Adrenal gland (tissue), 12 donors: ENCODE data around the gene POLR1B. TPM values are rescaled to one million over a fixed set of nuclear protein-coding genes. Genes with fewer than 3 reads are reported as not detected.

ENCODE experiments used
- DNase-seq, 7 donors: peaks; one replicate each; pipeline ENCODE4 v3.0.0-alpha.2; 2019 to 2020
- H3K27ac ChIP-seq, 5 donors: fragments of 200-600 bp; sonication (generic) in 4 of 5; 1 replicate in 3 of 5; 2 replicates in 2 of 5; pipeline versions ENCODE4 v1.5.1 to v1.8.0; 2016 to 2020; ENCODE audit warnings: mild to moderate bottlenecking in 1 of 5
- H3K27me3 ChIP-seq: fragments of 200-600 bp; 2 replicates; pipeline ENCODE4 v1.8.0; 2021
- H3K36me3 ChIP-seq, 2 donors: fragments of 200-600 bp; replicated peaks in 1 of 2; 1 replicate in 1 of 2; 2 replicates in 1 of 2; pipeline versions ENCODE4 v1.5.1 to v1.8.0; 2018 to 2022
- H3K4me1 ChIP-seq, 2 donors: fragments of 200-600 bp; replicated peaks in 1 of 2; 1 replicate in 1 of 2; 2 replicates in 1 of 2; pipeline versions ENCODE4 v1.5.1 to v1.8.0; 2018 to 2021
- H3K4me3 ChIP-seq, 4 donors: fragments of 200-600 bp; sonication (generic) in 3 of 4; one replicate each; pipeline ENCODE4 v1.5.1; 2016 to 2018
- H3K9me3 ChIP-seq, 3 donors: fragments of 200-600 bp; sonication (generic) in 1 of 3; replicated peaks in 1 of 3; 1 replicate in 2 of 3; 2 replicates in 1 of 3; pipeline versions ENCODE4 v1.5.1 to v1.8.0; 2016 to 2021
- POLR2A ChIP-seq, 2 donors: fragments of 450-650 bp; IDR thresholded peaks; one replicate each; pipeline ENCODE4 v1.6.1; 2017; ENCODE audit warnings: antibody characterized with exemption in 2 of 2, mild to moderate bottlenecking in 2 of 2, moderate library complexity in 1 of 2
- WGBS, 4 donors: extraction: QIAGEN DNeasy Blood & Tissue Kit in 2 of 4; methylation state at CpG; one replicate each; pipeline versions ENCODE4 v1.1.5 to v1.1.7; 2013 to 2017; 5-methylcytosine and 5-hydroxymethylcytosine counted together
- intact Hi-C, 2 donors: fragments of 100-400 bp; cut with DNase I; formaldehyde crosslinking; loops; one replicate each; pipeline versions ENCODE4 v1.14.1 to v1.15.0; 2022 to 2023
- polyA plus RNA-seq, 3 donors: library from polyadenylated mRNA; stranded (reverse); fragments of 200-250 nt in 2 of 3; fragments of 350-450 nt in 1 of 3; fragmentation: Illumina TruSeq in 1 of 3; extraction: RNeasy Lipid Tissue Mini Kit (QIAGEN cat#74804) in 1 of 3; gene quantifications; one replicate each; pipeline ENCODE4 v1.2.3, GENCODE V29; 2013 to 2014
- total RNA-seq, 9 donors: library from RNA; depleted of rRNA in 4 of 9; stranded (reverse); fragments of >200 nt in 4 of 9; fragments of 120-200 nt in 1 of 9; fragmentation: NEBNext Ultra II Directional in 1 of 9; extraction: Animal tissue kit (Norgen Biotek cat#: 25700) in 1 of 9; gene quantifications; one replicate each; pipeline versions ENCODE4 v1.1.0 to v1.2.4, GENCODE V29; 2013 to 2023
- TF ChIP-seq, protein P1 (sequence below), 6 experiments: fragments of 450-650 bp in 4 of 6; fragments of 200-600 bp in 2 of 6; sonication (generic) in 1 of 6; IDR thresholded peaks; 1 replicate in 5 of 6; 2 replicates in 1 of 6; pipeline versions ENCODE4 v1.5.1 to v1.8.0; 2016 to 2021; ENCODE audit warnings: antibody characterized with exemption in 6 of 6, mild to moderate bottlenecking in 2 of 6, moderate library complexity in 1 of 6
- donor health status: healthy with polysubstance abuse.
- donor health status: Bipolar disorder and iron deficiency.
- donor health status: DM: yes; HTN: yes; CAD: no.
- donor health status: DM: no; HTN: no; CAD: no.
- donor health status: DM: no; HTN: no; CAD: no.
- donor health status: DM: yes; HTN: yes; CAD: no.

The POLR1B gene
- total and polyA plus RNA-seq, 12 donors, result 4.2 to 30.3 (median 20.6) TPM

DNA sequence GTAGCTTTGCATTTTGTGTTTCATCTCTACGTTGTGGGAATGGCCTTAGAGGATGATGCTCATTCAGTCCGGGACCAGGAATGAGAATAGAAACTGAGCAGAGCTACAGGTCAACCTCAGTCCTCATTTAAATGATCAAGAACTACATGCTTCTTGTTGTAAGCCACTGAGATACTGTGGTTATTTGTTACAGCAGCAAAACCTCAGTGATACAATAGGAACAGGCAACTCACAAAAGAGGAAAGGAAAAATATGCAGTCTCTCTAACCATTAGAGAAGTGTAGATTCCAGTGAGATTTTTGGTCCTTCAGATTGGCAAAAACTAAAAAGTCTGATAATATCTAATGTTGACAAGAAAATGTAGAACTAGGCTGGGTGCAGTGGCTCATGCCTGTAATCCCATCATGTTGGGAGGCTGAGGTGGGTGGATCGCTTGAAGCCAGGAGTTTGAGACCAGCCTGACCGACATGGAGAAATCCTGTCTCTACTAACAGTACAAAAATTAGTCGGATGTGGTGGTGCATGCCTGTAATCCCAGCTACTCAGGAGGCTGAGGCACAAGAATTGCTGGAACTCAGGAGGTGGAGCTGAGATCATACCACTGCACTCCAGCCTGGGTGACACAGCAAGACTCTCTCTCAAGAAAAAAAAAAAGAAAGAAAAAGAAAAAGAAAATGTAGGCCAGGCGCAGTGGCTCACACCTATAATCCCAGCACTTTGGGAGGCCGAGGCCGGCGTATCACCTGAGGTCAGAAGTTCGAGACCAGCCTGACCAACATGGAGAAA, 55.5 kb downstream of the POLR1B start:
- Histone ChIP-seq H3K4me3 (no peak overlapping the region), H3K36me3 (no peaks in the 10 kb centered on the region), H3K27me3 (no peaks in the 10 kb centered on the region), H3K9me3 (no peaks in the 10 kb centered on the region), H3K4me1 (no peaks in the 10 kb centered on the region), H3K27ac (no peak overlapping the region)
- WGBS, 4 donors, result 88 to 96% (median 92%) methylated on average over 10 of the region's 10 CpGs
- intact Hi-C loops, result no loop called here
- TF ChIP-seq, protein P1, sequence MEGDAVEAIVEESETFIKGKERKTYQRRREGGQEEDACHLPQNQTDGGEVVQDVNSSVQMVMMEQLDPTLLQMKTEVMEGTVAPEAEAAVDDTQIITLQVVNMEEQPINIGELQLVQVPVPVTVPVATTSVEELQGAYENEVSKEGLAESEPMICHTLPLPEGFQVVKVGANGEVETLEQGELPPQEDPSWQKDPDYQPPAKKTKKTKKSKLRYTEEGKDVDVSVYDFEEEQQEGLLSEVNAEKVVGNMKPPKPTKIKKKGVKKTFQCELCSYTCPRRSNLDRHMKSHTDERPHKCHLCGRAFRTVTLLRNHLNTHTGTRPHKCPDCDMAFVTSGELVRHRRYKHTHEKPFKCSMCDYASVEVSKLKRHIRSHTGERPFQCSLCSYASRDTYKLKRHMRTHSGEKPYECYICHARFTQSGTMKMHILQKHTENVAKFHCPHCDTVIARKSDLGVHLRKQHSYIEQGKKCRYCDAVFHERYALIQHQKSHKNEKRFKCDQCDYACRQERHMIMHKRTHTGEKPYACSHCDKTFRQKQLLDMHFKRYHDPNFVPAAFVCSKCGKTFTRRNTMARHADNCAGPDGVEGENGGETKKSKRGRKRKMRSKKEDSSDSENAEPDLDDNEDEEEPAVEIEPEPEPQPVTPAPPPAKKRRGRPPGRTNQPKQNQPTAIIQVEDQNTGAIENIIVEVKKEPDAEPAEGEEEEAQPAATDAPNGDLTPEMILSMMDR (IDR thresholded peaks at IDR 0.05), result no peak
- TF ChIP-seq POLR2A (IDR thresholded peaks at IDR 0.05), result no peak
- peak in 1 of 7 donors; percentile 28 for DNase-seq

DNA sequence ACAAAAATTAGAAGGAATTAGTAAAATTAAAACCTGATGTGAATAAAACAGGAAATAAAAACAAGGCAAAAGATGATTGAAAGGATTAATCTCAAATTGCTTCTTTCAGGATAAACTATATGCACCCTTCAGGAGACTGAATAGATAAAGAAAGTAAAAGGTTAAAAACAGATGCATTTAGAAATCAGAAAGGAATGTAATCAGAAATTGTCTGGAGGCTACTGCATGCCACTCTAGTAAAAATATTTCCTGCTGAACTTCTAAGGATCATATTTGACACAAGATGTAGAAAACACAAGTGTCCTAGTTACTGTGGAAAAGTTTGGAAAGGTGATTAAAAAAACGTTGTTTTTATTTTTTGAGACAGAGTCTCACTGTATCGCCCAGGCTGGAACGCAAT, 58.4 kb downstream of the POLR1B start:
- no peak overlapping the region for H3K4me3 ChIP-seq
- WGBS, 4 donors, result 79 to 80% (median 80%) methylated on average over 3 of the region's 3 CpGs

DNA sequence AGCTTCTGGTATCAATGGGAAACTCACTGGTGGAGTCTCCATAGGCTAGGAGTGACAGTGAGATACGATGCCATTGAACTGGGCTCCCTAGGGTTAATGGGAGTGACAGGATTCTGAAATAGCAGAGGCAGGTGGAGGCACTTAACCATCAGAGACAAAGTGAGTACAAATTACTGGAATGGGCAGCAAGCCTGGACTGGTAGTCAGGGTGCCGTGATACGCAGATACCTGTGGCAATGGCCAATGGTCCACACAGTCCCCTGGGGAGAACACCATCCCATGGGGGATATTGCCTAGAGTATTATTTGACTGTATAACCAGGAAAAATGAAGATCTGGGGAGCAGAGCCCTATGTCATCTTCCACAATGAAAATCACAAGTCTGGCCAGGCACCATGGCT, 59.5 kb downstream of the POLR1B start:
- DNase-seq, result peak in 1 of 7 donors; percentile 18
- intact Hi-C loops, result loop anchor here (2.0 kb wide), 1 partner anchor 125 kb away; no protein-coding TSS in a partner anchor
- WGBS, 4 donors, result 80 to 95% (median 93%) methylated on average over 3 of the region's 3 CpGs

More for the DNA sequence above, 58.4 kb downstream of the POLR1B start:
- Histone ChIP-seq H3K4me1 (no peaks in the 10 kb centered on the region), H3K9me3 (no peaks in the 10 kb centered on the region), H3K36me3 (no peaks in the 10 kb centered on the region), H3K27me3 (no peaks in the 10 kb centered on the region), H3K27ac (no peak overlapping the region)
- TF ChIP-seq POLR2A (IDR thresholded peaks at IDR 0.05), result no peak
- TF ChIP-seq, protein P1 (IDR thresholded peaks at IDR 0.05), result no peak
- intact Hi-C loops, result loop anchor here (2.0 kb wide), 1 partner anchor 126 kb away; no protein-coding TSS in a partner anchor
- DNase-seq, result no peak

DNA sequence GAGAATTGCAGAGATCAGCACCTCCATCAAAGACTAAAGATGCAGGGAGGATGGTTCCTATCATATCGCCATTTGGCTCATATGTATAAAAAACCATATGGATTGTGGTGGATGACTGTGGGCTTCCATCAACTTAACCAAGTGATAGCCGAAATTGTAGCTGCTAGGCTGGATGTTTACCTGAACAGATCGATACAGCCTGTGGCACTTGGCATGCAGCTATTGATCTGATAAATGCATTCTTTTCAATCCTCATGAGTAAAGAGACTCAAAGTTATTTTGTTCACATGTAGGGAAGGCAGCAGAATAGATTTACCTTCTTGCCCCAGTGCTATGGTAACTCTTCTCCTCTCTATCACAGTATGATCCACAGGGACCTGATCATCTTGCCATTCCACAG, 60.7 kb downstream of the POLR1B start:
- 84 to 98% (median 93%) methylated on average over 3 of the region's 3 CpGs for WGBS, 4 donors
- no peaks in the 10 kb centered on the region for H3K4me1 ChIP-seq
- no peak overlapping the region for H3K4me3 ChIP-seq
- H3K9me3 ChIP-seq, result no peaks in the 10 kb centered on the region
- no peak overlapping the region for H3K27ac ChIP-seq
- H3K36me3 ChIP-seq, result no peaks in the 10 kb centered on the region
- TF ChIP-seq, protein P1 (IDR thresholded peaks at IDR 0.05), result no peak
- TF ChIP-seq POLR2A (IDR thresholded peaks at IDR 0.05), result no peak
- DNase-seq, result no peak
- intact Hi-C loops, result no loop called here
- H3K27me3 ChIP-seq, result no peaks in the 10 kb centered on the region

More for the DNA sequence above, 59.5 kb downstream of the POLR1B start:
- H3K9me3 ChIP-seq, result no peaks in the 10 kb centered on the region
- no peak for TF ChIP-seq POLR2A (IDR thresholded peaks at IDR 0.05)
- TF ChIP-seq, protein P1 (IDR thresholded peaks at IDR 0.05), result no peak
- no peaks in the 10 kb centered on the region for H3K27me3 ChIP-seq
- no peaks in the 10 kb centered on the region for H3K4me1 ChIP-seq
- no peak overlapping the region for H3K27ac ChIP-seq
- no peak overlapping the region for H3K4me3 ChIP-seq
- H3K36me3 ChIP-seq, result no peaks in the 10 kb centered on the region
